Mammary epithelial cell (primary cell): ENCODE measurements around the gene GOT2.

Source experiments
- EZH2 ChIP-seq: IDR thresholded peaks from 2 replicates; pipeline ENCODE4 v1.6.1; 2012; ENCODE audit warnings: low read length, inconsistent platforms, borderline replicate concordance
- TF ChIP-seq, protein P1 (sequence below), 2 donors: IDR thresholded peaks in 1 of 2; conservative IDR thresholded peaks in 1 of 2; 2 replicates each; pipeline ENCODE4 v1.5.1; 2011 to 2012; ENCODE audit warnings: inconsistent platforms in 2 of 2, low read length in 2 of 2, mild to moderate bottlenecking in 2 of 2, control low read depth in 1 of 2, low read depth in 1 of 2; ENCODE audit not compliant: insufficient read depth in 1 of 2; ENCODE audit errors: extremely low read depth in 1 of 2

DNA sequence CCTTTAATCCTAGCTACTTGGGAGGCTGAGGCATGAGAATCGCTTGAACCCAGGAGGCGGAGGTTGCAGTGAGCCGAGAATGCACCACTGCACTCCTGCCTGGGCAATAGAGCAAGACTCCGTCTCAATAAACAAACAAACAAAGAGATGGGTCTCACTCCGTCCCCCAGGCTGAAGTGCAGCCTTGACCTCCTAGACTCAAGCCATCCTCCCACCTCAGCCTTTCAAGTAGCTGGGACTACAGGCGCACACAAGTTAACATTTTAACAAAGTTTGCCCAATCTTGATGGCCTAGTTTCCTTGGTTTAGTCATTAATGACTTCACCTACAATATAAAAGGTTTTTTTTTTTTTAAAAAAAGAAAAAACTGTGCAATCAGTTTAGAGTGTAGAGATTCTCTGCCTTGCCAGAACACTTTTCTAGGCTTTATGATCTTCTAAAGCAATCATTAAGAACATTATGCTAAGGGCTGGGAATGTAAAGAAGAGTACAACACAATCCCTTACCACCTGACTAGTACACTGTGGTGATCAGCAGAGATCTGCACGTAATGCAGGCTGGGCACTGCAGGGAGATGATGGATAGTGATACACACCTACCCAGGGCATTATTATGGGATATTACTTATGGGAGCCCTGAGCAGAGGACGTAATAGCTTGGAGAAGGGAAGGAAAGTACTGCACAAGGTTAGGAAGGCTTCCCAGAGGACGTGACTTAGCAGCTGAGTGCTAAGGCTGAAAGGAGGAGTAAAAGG is 6.9 kb downstream of the GOT2 start:
- TF ChIP-seq, protein P1, sequence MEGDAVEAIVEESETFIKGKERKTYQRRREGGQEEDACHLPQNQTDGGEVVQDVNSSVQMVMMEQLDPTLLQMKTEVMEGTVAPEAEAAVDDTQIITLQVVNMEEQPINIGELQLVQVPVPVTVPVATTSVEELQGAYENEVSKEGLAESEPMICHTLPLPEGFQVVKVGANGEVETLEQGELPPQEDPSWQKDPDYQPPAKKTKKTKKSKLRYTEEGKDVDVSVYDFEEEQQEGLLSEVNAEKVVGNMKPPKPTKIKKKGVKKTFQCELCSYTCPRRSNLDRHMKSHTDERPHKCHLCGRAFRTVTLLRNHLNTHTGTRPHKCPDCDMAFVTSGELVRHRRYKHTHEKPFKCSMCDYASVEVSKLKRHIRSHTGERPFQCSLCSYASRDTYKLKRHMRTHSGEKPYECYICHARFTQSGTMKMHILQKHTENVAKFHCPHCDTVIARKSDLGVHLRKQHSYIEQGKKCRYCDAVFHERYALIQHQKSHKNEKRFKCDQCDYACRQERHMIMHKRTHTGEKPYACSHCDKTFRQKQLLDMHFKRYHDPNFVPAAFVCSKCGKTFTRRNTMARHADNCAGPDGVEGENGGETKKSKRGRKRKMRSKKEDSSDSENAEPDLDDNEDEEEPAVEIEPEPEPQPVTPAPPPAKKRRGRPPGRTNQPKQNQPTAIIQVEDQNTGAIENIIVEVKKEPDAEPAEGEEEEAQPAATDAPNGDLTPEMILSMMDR (conservative IDR thresholded peaks at IDR 0.05 in 1 of 2, IDR thresholded peaks at IDR 0.05 in 1 of 2; ENCODE audit: extremely low read depth in 1 of 2, insufficient read depth in 1 of 2, low read depth in 1 of 2, low read length in 2 of 2): no peak
- no peak for TF ChIP-seq EZH2
